ENCODE data around the gene C5orf24.

Gene C5orf24

DNA sequence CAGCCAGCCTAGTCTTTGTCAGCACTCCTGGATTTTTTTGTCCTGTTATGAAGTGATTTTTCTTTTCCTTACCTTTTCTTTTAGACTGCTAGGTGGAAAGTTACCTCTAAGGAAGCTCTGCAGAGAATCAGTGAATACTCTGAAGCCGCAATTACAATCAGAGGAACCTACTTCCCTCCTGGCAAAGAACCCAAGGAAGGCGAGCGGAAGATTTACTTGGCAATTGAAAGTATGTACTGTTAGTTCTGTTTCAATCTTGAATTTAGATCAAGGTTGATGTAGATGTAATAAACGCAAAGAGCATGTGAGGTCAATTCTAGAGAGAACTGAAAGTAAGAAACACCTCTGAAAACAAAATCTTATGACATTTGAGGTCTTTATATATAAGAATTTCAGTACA lies 27.0 kb upstream of the C5orf24 start:
- DNase-seq (ENCODE audit: low read depth): no peak
- H3K4me3 ChIP-seq (ENCODE audit: control insufficient read depth, low read depth, low read length): no peak overlapping the region
- TF ChIP-seq, protein P1, sequence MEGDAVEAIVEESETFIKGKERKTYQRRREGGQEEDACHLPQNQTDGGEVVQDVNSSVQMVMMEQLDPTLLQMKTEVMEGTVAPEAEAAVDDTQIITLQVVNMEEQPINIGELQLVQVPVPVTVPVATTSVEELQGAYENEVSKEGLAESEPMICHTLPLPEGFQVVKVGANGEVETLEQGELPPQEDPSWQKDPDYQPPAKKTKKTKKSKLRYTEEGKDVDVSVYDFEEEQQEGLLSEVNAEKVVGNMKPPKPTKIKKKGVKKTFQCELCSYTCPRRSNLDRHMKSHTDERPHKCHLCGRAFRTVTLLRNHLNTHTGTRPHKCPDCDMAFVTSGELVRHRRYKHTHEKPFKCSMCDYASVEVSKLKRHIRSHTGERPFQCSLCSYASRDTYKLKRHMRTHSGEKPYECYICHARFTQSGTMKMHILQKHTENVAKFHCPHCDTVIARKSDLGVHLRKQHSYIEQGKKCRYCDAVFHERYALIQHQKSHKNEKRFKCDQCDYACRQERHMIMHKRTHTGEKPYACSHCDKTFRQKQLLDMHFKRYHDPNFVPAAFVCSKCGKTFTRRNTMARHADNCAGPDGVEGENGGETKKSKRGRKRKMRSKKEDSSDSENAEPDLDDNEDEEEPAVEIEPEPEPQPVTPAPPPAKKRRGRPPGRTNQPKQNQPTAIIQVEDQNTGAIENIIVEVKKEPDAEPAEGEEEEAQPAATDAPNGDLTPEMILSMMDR (conservative IDR thresholded peaks at IDR 0.05; ENCODE audit: control insufficient read depth, insufficient read depth, low read depth, low read length): no peak

DNA sequence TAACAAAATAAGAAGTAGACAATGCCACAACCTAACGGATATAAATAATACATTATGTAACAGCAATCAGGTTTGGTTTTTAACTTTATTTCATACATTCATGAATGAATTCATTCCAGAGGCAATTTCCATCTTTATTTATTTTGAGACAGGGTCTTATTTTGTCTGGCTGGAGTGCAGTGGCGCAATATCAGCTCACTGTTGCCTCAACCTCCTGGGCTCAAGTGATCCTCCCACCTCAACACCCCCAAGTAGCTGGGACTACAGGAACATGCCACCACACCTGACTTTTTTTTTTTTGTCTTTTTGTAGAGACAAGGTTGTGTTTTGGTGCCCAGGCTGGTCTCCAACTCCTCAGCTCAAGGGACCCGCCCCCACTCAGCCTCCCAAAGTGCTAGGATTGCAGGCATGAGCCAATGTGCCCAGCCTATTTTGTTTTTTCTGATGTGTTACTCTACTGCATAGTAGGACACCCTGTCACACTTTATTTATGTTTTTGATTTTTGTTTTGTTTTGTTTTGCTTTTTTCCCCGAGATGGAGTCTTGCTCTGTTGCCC lies 26.3 kb upstream of the C5orf24 start:
- H3K4me3 ChIP-seq (ENCODE audit: control insufficient read depth, low read depth, low read length): no peak overlapping the region
- DNase-seq (ENCODE audit: low read depth): no peak
- TF ChIP-seq, protein P1 (conservative IDR thresholded peaks at IDR 0.05; ENCODE audit: control insufficient read depth, insufficient read depth, low read depth, low read length): no peak

DNA sequence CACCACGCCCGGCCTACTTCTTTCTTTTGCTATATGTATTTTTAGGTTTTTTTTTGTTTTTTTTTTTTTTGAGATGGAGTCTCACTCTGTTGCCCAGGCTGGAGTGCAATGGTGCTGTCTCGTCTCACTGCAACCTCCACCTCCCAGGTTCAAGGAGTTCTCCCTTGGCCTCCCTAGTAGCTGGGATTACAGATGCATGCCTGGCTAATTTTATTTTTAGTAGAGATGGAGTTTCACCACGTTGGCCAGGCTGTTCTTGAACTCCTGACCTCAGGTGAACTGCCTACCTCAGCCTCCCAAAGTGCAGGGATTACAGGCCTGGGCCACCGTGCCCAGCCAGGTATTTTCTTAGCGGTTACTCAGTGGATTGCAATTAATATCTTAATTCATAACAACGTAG lies 23.9 kb upstream of the C5orf24 start:
- no peak for DNase-seq (ENCODE audit: low read depth)
- H3K4me3 ChIP-seq (ENCODE audit: control insufficient read depth, low read depth, low read length): no peak overlapping the region
- TF ChIP-seq, protein P1 (conservative IDR thresholded peaks at IDR 0.05; ENCODE audit: control insufficient read depth, insufficient read depth, low read depth, low read length): no peak

DNA sequence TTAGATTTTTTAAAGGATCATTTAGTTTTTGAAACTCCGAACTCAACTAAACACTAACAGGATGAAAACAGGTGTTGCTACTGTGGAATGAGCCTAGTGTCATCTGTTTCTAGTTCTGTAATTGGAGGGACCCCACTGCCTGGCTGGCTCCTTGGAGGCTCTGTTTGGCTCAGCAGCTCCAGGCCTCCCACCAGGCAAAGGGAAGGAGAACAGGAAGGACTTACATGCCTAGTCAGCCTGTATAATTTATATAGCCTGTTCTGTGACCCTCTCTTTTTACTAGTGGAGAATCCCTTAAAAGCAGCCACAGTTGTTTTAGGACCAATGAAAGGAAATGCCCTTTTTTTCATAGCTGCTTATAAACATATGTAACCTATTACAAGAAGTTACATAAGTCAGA lies 21.1 kb upstream of the C5orf24 start:
- no peak overlapping the region for H3K4me3 ChIP-seq (ENCODE audit: control insufficient read depth, low read depth, low read length)
- TF ChIP-seq, protein P1 (conservative IDR thresholded peaks at IDR 0.05; ENCODE audit: control insufficient read depth, insufficient read depth, low read depth, low read length): no peak
- DNase-seq (ENCODE audit: low read depth): no peak

DNA sequence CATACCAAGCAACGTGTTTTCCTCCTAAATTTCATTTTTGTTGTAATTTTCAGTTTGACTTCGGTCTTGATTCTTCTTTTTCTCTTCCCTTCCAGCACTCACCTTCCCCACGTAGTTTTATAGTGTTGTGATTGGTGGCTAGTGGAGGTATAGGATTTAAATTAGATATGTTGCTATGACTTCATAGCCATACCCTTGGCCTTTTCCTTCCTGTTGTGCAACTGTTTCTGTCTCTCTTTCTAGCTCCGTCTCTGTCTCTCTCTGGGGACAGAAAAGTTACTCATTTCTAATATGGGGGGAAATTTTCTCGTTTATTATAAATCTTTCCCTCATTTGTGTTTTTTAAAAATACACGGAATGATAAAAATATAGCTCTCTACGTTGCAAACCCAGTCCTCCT lies 20.6 kb upstream of the C5orf24 start:
- TF ChIP-seq, protein P1 (conservative IDR thresholded peaks at IDR 0.05; ENCODE audit: control insufficient read depth, insufficient read depth, low read depth, low read length): no peak
- peak; percentile 19 for DNase-seq (ENCODE audit: low read depth)
- H3K4me3 ChIP-seq (ENCODE audit: control insufficient read depth, low read depth, low read length): no peak overlapping the region

DNA sequence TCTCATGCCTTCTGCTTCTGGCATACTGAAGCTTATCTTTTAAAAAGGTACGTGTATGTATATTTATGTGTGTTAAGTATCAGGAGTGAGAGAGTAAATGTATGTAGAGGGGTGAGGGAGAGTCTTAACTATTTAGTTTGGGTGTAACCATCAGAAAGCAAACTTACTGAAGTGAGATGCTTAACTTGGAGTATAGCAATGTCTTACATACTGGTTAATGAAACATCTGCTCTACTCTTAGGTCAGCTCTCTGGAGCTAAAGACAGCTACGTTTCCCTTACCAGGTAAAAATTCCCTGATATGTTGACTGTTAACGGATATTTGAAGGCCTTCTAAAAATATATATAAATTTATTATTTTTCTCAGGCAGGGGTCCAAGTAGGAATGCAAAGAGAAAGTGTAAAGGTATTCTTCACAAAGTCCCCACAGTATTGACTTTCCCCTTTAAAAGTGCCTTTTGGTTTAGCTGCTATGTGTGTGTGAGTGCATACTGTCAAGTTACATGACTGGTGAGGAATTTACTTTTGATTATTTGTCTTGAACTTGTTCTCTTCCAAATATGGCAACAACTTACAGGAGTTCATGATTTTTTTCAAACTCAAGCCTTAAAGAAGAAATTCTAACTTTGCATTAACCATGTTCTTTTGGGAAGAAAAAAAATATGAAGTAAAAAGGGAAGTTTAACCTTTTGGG lies 12.3 kb upstream of the C5orf24 start:
- TF ChIP-seq, protein P1 (conservative IDR thresholded peaks at IDR 0.05; ENCODE audit: control insufficient read depth, insufficient read depth, low read depth, low read length): no peak
- H3K4me3 ChIP-seq (ENCODE audit: control insufficient read depth, low read depth, low read length): no peak overlapping the region
- DNase-seq (ENCODE audit: low read depth): no peak
